Breast epithelium (tissue), 4 donors: ENCODE measurements around the gene FUT3. TPM values are rescaled to one million over a fixed set of nuclear protein-coding genes. Genes with fewer than 3 reads are reported as not detected.

Experiments
- DNase-seq, 2 donors: peaks; one replicate each; pipeline ENCODE4 v3.0.0-alpha.2; 2019; ENCODE audit warnings: low spot score in 2 of 2
- H3K27ac ChIP-seq, 2 donors: fragments of 200-600 bp; sonication (generic) in 1 of 2; one replicate each; pipeline ENCODE4 v1.5.1; 2016 to 2019; ENCODE audit warnings: mild to moderate bottlenecking in 1 of 2
- H3K27me3 ChIP-seq, 2 donors: fragments of 200-600 bp; sonication (generic) in 1 of 2; one replicate each; pipeline versions ENCODE4 v1.5.1 to v1.6.0; 2017 to 2019; ENCODE audit warnings: control low read depth in 1 of 2, mild to moderate bottlenecking in 1 of 2
- H3K36me3 ChIP-seq: fragments of 200-600 bp; one replicate; pipeline ENCODE4 v1.5.1; 2019
- H3K4me1 ChIP-seq, 2 donors: fragments of 200-600 bp; sonication (generic); one replicate each; pipeline ENCODE4 v1.5.1; 2016 to 2019; ENCODE audit warnings: control low read depth in 1 of 2
- H3K4me3 ChIP-seq, 3 donors: fragments of 200-600 bp; sonication (generic); 1 replicate in 2 of 3; 2 replicates in 1 of 3; pipeline ENCODE4 v1.5.1; 2016 to 2019; ENCODE audit warnings: mild to moderate bottlenecking in 3 of 3, moderate library complexity in 2 of 3
- H3K9me3 ChIP-seq, 2 donors: fragments of 200-600 bp; sonication (generic) in 1 of 2; one replicate each; pipeline ENCODE4 v1.5.1; 2016 to 2019; ENCODE audit warnings: control low read depth in 1 of 2
- CTCF ChIP-seq, 3 donors: fragments of 450-650 bp; IDR thresholded peaks; one replicate each; pipeline ENCODE4 v1.5.1; 2016 to 2017; ENCODE audit warnings: antibody characterized with exemption in 3 of 3, mild to moderate bottlenecking in 3 of 3, moderate library complexity in 3 of 3
- POLR2A ChIP-seq: fragments of 450-650 bp; IDR thresholded peaks from one replicate; pipeline ENCODE4 v1.6.1; 2016; ENCODE audit warnings: antibody characterized with exemption, mild to moderate bottlenecking, moderate library complexity
- POLR2AphosphoS5 ChIP-seq, 3 donors: sonication (generic); formaldehyde crosslinking; IDR thresholded peaks; one replicate each; pipeline ENCODE4 v1.6.1; 2017; ENCODE audit warnings: antibody characterized with exemption in 3 of 3
- intact Hi-C: fragments of 100-400 bp; cut with DNase I; formaldehyde crosslinking; loops from one replicate; pipeline ENCODE4 v1.15.1; 2023; ENCODE audit warnings: low total_unique reads
- total RNA-seq, 3 donors: library from RNA; depleted of rRNA; stranded (reverse); fragments of >200 nt; gene quantifications; one replicate each; pipeline ENCODE4 v1.1.0, GENCODE V29; 2016

The FUT3 gene
- total RNA-seq, 3 donors from 2014 or later = 1.3 to 2.9 TPM; not detected in 1

GRCh38 chr19:5824751-5825150 is 26.5 kb downstream of the FUT3 start:
- Histone ChIP-seq H3K9me3 (no peaks in the 10 kb centered on the region), H3K27me3 (peaks cover 0 to 5% of the 10 kb centered on the region in 2 donors), H3K4me3 (no peak overlapping the region), H3K27ac (no peak overlapping the region), H3K4me1 (peaks cover 0 to 3% of the 10 kb centered on the region in 2 donors), H3K36me3 (no peaks in the 10 kb centered on the region)
- TF ChIP-seq POLR2A (no peak), CTCF (IDR thresholded peaks at IDR 0.05) (no peak), POLR2AphosphoS5 (IDR thresholded peaks at IDR 0.05) (no peak)
- DNase-seq = no peak
- intact Hi-C loops = no loop called here

- intact Hi-C loops = no loop called here
- Histone ChIP-seq H3K4me1 (peaks cover 0 to 3% of the 10 kb centered on the region in 2 donors), H3K4me3 (no peak overlapping the region), H3K27me3 (no peaks in the 10 kb centered on the region), H3K36me3 (no peaks in the 10 kb centered on the region), H3K9me3 (no peaks in the 10 kb centered on the region), H3K27ac (no peak overlapping the region)
- no peak for DNase-seq
- TF ChIP-seq CTCF (IDR thresholded peaks at IDR 0.05) (no peak), POLR2AphosphoS5 (IDR thresholded peaks at IDR 0.05) (no peak), POLR2A (no peak)
Measured at GRCh38 chr19:5823579-5824281, 27.5 kb downstream of the FUT3 start.

- no peaks in the 10 kb centered on the region for H3K27me3 ChIP-seq
- no peak overlapping the region for H3K4me3 ChIP-seq
- intact Hi-C loops = no loop called here
- DNase-seq = no peak
- TF ChIP-seq POLR2AphosphoS5 (IDR thresholded peaks at IDR 0.05) (no peak), CTCF (IDR thresholded peaks at IDR 0.05) (no peak), POLR2A (no peak)
- H3K9me3 ChIP-seq = no peaks in the 10 kb centered on the region
- no peak overlapping the region for H3K27ac ChIP-seq
- H3K36me3 ChIP-seq = no peaks in the 10 kb centered on the region
- H3K4me1 ChIP-seq = no peaks in the 10 kb centered on the region
Measured at GRCh38 chr19:5822181-5822844, 28.9 kb downstream of the FUT3 start.

- H3K36me3 ChIP-seq = no peaks in the 10 kb centered on the region
- H3K27me3 ChIP-seq = no peaks in the 10 kb centered on the region
- no peaks in the 10 kb centered on the region for H3K9me3 ChIP-seq
- DNase-seq = no peak
- intact Hi-C loops = no loop called here
- H3K27ac ChIP-seq = no peak overlapping the region
- no peaks in the 10 kb centered on the region for H3K4me1 ChIP-seq
- no peak for TF ChIP-seq POLR2A
- TF ChIP-seq POLR2AphosphoS5 (IDR thresholded peaks at IDR 0.05) = no peak
- no peak for TF ChIP-seq CTCF (IDR thresholded peaks at IDR 0.05)
- H3K4me3 ChIP-seq = no peak overlapping the region
Measured at GRCh38 chr19:5821521-5822180, 29.6 kb downstream of the FUT3 start.

GRCh38 chr19:5820785-5821184 is 30.5 kb downstream of the FUT3 start:
- DNase-seq = no peak
- Histone ChIP-seq H3K4me1 (no peaks in the 10 kb centered on the region), H3K4me3 (no peak overlapping the region), H3K27me3 (no peaks in the 10 kb centered on the region), H3K9me3 (no peaks in the 10 kb centered on the region), H3K27ac (no peak overlapping the region), H3K36me3 (no peaks in the 10 kb centered on the region)
- intact Hi-C loops = no loop called here
- TF ChIP-seq POLR2AphosphoS5 (IDR thresholded peaks at IDR 0.05) = no peak
- TF ChIP-seq CTCF (IDR thresholded peaks at IDR 0.05) = no peak
- TF ChIP-seq POLR2A = no peak
